ENCODE measurements around the gene HOXC9.

Gene HOXC9

DNA sequence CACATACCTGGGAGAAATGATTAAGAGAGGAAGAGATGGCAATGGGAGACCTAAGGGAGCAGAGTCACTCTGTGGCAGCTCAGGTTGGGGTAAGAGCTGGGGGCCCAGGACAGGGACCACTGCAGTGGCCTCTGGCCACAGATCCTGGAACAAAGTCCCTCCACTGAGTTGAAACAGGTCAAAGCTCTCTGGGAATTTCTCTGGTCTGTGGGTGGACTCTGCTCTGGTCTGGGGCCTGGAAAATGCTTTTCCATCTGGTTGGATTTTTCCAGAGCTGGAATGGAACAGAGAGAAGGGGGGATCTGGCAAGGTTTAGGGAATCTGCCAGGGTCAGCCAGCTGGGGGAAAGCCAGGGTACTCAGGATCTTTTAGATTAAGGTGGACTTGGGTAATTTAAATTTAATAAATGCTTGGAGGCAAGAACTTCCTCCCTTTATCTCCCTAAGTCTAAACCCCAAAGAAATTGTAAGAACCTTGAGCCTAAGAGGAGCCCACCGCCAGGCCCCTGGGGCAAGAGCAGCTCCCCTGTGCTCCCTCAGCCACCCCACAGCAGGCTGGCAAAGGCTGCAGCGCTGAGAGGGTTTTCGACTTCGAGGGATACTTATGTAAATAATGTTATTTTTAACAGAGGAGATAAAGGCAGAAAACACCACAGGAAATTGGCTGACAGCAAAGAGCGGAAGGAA, 11.3 kb upstream of the HOXC9 start:
- DNase-seq (ENCODE audit: low read depth, low spot score), result no peak

DNA sequence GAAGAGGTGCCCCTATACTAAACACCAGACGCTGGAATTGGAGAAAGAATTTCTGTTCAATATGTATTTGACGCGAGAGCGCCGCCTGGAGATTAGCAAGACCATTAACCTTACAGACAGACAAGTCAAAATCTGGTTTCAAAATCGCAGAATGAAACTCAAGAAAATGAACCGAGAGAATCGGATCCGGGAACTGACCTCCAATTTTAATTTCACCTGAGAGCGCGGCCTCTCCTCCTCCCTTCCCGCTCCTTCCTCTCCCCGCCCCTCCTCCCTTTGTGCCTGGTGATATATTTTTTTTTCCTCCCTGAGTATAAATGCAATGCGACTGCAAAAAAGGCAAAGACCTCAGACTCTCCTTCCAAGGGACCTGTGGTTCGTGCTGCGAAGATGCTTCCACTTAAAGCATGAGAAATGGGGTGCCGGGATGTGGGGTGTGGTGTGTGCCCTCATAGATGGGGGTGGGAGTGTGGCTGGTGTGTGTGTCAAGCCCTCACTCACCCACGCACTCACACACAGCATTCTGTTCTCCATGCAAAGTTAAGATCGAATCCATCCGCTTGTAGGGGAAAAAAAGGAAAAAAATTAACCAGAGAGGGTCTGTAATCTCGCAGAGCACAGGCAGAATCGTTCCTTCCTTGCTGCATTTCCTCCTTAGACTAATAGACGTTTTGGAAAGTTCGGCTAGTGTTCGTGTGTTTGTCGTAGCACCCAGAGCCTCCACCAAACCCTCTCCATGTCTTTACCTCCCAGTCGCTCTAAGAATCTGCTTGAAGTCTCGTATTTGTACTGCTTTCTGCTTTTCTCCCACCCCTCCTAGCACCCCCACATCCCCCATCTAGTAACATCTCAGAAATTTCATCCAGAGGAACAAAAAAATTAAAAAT, 10.5 kb upstream of the HOXC9 start:
- DNase-seq (ENCODE audit: low read depth, low spot score), result no peak

DNA sequence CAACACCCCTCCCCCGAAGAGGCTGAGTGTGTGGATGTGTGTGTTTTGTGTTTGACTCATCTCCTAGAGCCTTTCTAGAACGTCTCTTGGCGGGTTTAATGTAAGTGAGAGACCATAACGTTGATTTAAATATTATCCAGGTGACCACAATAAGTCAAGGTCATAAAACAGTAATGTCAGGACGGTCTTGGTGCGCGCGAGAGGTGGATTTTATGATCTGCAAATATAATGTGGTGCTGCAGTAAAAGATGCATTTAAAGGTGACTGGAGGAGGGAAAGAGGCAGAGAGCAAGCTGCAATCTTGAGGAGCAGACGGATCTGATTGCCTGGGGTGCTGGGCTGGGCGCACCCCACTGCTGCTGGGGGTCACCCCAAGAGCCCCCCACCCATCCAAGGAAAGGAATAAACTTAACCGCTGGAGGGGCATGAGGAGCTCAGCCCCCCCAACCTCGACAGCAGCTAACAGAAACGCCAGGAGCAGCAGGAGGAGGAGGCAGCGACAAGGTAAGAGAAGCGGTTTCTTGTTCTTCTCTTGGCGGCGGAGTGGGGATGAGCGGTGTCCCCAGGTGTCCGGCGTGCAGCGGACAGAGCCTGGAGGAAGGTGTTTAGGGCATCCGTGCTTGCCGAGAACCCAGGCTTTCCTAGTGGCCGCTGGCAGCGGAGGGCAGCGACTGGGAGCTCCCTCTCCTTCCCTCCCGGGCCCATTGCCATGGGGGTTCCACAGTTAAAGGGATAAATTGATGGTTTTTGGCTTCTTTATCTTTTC, 9.5 kb upstream of the HOXC9 start:
- DNase-seq (ENCODE audit: low read depth, low spot score), result no peak

DNA sequence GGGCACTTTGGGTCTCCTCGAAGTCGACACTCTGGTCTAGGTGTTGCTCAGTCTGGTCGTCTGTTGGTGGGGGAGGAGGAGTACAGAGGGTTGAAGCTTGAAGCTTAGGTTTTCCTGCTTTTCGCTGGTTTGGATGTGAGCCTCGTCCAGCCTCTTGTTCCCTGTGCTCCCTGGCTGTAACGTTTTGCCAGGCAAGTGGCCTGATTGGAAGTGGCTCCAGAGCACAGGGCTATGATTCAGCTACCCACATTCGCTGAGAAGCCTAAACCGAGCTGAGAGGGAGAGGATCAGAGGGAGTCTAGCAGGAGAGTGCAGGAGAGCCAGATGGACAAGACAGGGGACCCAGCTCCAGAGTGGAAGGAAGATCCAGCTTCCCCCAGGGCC, 8.9 kb upstream of the HOXC9 start:
- DNase-seq (ENCODE audit: low read depth, low spot score), result no peak

DNA sequence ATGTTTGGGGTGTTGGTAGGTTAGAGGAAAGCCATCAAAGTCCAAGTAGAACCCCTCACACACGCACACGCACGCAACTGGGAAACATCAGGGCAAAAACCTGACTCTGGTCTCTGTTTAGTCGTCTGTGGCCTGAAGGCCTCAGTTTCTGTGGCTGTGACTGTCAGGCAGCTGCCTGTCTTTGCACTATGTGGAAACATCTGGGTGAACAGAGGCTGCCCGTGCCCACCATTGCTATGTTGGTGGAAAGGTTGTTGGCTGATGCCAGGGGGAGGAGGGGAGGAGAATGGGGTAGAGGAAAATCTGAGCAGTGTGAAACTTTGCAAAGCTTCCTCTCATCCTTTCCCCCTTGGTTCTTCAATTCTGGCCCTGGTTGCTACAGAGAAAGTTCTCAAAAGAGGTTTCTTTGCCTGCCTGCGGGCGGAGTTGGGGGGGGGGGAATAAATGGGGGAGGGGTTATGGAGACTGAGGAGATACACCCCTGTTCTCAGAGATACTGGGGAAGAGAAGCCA, 7.5 kb upstream of the HOXC9 start:
- DNase-seq (ENCODE audit: low read depth, low spot score), result no peak

DNA sequence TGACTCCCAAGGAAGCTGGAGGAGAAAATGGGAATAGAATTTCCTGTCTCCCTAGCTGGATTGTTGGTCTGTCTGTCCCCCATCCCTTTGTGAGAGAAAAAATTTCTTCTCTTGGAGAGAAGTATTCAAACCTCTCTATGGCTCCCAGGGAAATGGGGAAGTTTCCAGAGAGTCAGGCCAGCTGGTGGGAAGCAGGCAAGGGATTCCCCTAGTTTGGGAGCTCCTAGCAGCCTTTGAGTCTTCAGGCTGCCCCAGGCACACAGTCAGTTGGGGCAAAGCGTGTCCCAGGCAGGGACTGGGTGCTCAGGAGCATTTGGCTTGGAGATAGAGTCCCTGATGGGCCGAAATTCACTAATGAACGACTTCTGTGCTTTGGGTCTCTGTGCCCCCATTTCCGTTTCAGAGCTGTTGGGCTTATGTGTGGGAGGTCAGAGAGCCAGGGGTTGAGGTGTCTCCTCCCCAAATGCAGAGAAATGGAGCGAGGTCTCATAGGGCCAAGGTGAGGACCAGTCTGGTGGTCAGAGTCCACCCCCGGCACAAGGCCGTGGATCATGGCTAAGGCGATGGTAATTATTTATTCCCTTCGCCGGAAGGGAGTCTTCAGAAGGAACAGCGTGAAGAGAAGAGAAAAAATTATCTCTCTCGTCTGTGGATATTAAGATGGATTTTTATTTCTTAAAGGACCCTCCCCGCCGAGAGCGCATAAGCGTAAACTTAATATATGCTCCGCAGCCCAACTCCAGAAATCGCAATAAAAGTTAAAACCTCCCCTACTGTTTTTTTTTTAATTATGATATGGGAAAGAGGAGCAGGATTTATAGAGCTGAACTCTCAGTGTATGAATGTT, 6.6 kb upstream of the HOXC9 start:
- no peak for DNase-seq (ENCODE audit: low read depth, low spot score)

DNA sequence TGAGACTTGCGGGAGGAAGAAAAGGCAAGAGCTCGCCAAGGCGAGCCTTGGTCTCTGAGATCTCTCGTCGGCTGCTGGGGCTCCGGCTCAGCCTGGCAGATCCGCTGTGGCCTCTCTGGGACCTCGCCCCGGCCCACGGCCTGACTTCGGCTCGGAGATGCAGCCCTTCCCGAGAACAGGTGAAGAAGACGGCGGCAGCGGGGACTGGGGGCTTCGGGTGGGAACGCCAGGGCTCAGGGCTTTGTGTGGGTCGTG, 6.0 kb upstream of the HOXC9 start:
- no peak for DNase-seq (ENCODE audit: low read depth, low spot score)

DNA sequence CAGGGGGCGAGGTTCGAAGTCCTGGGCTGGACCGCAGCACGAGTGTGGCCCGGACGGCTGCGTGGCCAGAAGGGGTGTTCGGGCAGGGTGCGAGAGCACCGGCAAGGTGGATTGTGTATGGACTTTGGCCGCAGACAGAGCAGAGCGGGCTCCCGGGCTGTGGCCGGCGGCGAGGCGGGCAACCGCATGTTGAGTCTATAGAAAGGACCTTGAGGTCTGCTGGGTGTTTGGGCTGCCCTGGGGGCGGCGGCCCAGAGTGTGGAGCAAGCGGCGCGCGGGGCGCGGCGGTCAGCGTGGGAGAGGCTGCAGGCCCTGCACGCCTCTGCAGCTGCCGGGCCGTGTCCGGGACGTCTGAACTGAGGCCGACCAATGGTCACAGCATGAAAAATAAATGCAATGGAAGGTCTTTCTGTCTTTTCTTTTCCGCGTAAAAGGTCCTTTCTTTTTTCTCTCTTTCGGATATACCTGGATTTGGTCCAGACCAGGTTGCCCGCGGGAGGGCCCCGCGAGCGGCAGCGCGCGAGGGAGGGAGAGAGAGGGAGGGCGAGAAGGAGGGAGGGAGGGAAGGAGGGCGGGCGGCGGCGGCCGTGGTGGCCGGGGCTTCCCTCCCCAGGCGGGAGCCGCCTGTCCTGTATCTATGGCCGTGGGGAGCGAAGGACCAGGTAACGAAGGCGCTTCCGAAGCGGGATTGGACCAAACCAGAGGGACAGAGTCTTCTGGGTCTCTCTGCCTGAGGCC, 5.5 kb upstream of the HOXC9 start:
- no peak for DNase-seq (ENCODE audit: low read depth, low spot score)

DNA sequence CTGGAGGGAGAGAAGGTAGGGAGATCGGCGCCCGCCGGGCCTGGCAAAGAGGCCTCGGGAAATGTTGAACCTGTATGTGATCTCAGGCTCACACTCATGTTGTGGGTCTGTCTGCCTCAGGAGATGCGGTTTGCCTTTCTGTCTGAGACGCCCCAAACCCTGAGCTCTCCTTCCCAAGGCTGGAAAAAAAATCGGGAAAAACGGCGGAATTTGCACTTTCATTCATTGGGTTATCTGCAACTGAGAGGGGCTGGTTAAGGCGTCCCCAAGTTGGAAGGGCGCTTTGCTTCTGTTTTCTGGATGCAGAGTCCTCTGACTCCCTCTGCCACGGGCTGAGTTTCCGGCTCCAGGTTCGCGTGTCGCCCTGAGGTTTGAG, 5.0 kb upstream of the HOXC9 start:
- DNase-seq (ENCODE audit: low read depth, low spot score), result no peak

DNA sequence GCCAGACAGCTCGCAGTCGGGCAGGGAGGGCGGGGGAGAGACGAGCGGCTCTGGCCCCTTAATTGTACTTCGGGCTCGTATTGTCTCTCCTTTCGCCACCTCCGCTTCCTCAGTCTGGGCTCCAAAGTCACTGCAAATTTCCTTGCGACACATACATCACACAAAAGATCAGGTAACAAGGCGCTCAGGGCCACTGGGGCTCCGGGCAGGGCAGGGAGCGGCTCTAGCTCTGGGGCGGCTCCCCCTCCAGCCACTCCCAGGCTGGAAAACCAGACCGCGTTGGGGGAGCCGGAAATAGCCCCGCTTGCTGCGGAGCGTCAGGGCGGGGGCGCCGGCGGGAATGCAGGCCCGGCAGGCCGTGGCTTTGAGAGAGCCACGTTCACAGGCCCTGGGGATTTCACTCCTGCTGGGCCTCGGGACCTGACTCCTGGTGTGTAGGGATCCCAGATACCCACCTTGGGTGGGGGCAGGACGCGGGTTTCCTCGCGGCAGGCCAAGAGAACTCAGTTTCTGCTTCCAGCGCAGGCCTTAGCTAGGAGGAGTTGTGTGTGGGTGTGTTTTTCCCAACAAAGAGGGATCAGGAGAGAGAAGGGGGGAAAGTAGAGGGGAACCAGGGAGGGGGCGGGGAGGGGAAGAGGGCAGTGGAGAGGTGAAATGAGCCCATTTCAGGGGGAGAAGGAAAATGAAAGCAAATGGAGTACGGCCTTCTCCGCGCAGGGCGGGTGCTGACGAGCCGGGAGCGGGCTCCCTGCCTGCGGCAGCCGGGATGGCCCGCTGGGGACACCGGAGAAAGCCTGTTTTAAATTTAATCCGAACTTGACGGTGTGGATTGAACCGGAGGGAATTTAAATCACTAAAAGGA, 4.4 kb upstream of the HOXC9 start:
- DNase-seq (ENCODE audit: low read depth, low spot score), result no peak

DNA sequence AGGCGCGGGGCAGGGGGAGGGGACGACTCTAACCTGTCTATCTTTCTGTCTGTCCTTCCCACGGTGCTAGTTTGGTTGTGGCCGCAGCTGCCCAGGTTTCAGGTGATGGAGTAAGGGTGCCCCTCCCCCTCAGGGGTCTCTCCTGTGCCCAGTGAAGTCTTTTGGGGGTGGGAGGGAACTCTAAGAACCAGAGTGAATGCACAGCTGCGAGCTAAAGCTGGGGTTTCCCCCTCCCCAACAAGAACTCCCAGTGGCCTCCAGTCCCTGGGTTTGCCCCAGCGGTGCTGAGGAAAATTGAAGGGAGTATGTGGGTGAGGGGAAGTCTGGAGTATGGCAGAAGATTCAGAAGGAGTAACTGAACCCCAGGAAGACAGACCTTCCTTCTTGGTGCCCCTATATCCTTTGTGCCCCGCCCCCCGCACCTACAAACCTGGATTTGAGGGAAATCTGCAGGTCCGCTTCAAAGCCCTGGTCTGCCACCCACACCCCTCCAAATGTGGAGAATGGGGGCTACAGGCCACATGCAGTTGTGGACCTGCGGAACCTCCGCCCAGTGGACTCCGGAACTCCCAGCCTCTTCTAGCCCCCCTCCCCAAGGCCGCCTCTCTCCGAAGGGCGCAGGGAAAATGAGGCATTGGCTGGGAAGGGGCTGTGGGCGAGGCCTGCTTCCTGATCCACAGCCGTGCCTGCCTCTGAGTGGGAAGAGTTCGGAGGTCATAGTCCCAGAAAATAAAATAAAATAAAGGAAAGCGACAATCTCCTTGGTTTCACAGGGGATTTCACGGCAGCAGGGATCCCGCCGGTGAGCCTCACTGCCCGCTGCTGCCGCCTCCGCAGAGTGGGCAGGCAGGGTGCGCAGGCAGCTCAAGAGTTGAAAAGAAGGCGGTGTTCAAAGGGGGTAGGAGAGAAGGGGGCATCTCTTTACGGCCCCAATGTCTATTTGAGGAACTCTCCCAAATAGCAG, 3.4 kb upstream of the HOXC9 start:
- DNase-seq (ENCODE audit: low read depth, low spot score), result no peak

DNA sequence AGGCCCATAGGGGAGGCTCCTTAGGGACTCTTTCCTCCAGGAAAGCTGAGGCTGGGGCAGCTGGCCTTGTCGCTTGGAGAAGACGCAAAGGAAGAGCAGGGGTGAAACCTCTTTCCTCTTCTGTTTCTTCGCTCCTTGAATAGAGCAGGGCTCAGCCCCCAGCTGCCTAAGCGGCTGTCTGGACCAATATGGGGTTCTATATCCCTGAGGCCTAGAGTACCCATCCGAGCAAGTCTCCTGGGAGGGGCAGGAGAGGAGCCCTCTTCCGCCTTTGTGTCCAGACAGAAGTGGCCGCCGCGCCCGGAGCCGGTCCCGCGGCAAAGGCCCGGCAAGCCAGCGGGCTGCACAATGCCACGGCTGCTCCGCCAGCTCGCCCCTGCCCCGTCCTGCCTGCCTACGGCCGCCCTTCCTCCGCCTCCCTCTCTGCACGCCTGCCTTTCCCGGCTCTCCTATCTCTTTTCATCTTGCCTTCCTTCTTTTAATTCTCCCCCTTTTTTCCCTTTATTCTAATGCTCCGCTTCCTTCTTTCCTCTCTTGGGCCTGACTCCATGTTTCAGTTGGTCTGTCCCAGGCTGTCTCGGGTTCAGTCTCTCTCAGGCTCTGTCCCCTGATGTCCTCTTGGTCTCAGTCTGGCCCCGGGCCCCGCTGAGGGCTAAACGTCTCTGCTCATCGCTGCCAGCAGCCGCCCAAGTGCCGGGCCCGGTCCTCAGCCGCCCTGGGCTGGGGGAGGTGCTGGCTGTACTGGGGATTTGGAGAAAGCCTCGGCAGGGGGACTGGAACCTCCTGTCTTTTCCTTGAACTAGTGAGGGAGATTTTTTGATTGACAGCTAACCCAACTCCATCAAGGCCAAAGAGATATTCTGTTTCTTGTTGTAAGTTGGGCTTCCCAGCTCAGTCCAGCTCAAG, 2.5 kb upstream of the HOXC9 start:
- DNase-seq (ENCODE audit: low read depth, low spot score), result no peak

DNA sequence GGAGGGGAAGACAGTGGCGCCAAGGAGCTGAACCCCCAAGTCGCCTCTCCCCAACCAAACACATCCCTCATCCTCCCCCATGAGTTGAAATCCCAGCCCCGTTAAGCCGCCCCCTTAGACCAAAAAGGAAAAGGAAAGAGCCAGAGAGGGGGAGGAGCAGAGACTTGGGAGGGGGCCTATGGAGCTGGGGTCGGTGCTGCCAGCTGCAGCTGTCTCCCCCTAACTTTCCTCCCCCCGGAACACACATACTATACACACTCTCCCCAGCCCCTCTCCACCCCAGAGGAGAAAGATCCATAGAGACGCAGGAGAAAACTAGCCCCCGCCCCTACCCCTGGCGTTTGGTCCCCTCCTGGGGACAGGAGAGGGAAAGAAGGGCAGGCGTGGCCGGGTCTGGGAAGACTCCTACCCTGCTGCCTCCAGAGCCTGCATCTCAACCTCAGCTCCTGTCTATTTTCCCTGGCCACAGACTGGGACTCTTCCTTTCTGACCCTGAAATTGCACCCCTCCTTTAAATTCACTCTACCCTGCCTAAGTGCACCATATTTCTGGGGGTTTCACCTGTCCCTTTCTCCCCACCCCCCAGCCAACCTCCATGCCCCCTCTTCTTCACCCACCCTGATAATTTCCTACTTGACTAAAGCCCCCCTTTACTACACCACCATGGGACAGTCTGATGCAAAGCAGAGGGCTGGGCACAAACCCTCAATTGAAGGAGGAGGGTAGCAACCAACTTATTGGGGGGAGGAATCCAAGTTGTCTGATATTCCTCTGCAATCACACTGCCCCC, 1.7 kb upstream of the HOXC9 start:
- no peak for DNase-seq (ENCODE audit: low read depth, low spot score)

DNA sequence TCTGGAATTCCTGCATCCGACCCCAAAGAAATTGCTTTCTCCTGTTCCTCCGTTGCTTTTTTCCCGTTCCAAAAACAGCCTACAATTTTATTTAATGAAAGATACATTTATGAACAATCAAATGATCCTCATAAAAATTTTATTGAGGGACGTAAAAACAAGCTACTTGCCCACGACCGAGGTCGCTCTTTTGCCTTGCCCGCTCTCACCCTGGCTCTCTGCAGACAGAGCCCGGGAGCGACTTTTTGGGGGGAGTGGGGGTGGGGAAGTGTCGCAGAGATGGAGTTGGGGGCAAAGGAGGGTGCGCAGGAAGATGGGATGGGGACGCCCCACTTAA, 1.1 kb upstream of the HOXC9 start:
- DNase-seq (ENCODE audit: low read depth, low spot score), result no peak

DNA sequence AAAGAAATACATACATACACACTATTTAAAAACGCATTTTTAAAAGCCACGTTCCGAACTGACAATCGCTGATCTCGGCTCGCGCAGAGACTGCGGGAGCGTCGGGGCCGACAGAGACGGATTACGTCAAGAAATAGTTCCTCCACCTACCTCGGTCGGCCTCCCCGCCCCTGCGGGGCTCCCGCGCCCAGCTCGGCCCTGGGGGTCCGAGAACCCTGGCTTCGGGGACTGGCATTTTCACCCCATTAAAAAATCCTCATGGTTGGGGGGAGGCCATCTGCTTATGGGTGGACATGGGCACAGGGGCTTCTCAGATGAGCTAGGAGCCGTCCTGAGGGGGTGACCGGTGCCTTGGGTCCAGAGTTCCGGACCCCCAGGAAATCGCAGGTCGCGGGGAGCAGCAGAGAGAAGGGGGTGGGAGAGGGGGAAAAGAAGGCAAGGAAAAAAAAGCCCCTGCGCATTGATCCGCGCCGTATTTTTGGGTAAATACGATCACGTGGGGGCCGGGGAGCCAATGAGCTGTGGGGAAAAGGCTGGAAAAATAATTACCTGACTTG, 324 bp upstream of the HOXC9 start:
- no peak for DNase-seq (ENCODE audit: low read depth, low spot score)

DNA sequence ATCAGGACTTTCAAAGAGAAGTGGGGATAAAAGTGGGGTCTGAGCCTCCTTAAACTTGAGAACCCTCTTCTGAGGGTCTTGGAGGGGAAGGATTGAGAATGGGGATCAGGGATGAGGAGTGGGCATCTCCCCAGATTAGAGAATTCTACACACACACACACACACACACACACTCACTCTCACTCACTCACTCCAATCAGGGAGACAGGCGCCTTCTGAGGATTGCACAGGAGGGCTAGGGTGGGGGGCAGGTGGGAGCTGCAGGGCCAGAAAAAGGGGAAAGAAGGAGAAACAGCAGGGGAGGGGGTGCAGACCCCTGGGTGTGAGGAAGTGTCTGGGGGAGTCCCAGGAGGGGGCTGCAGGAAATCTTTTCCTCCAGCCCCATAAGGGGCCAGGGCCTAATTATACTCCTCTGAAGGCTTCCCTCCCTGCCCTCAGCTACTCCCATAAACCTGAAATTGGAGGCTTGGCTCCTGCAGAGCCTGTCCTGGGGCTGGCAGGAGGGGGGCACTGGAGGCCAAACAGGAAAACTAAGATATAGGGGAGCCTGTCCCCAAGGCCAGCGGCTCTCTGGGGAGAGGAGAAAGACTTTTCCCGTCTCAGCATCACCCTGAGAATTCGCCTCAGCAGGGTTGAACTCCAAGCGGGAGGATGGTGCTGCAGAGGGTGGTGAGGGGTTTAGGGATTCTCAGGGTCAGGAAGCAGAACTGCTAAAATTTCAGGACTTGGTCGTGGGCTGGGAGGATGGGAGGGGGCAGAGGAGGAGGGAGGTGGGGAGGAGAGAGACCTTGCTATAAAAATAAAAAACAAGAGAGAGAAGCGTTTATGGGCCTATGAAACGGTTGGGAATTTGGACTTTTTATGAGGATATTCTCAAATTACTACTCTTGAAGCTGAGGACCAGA, 1.6 kb downstream of the HOXC9 start:
- no peak for DNase-seq (ENCODE audit: low read depth, low spot score)
